ENCODE measurements around the gene BEAN1.
"Not testable (repeated sequence)": the region's sequence is repeated elsewhere in the genome, so short reads cannot be mapped to it uniquely, and the experiment has no call there.

BEAN1 gene

GRCh38 chr16:66487580-66488275 is 60.6 kb downstream of the BEAN1 start:
- H3K27me3 Mint-ChIP-seq, result no peaks in the 10 kb centered on the region
- H3K4me1 Mint-ChIP-seq (ENCODE audit: low read depth in 2 of 2), result peaks cover 15 to 16% of the 10 kb centered on the region in 2 donors
- no peaks in the 10 kb centered on the region for H3K9me3 Mint-ChIP-seq
- no peak for DNase-seq
- H3K27ac Mint-ChIP-seq, result peak overlapping the region; percentile 36 to 55
- H3K4me3 Mint-ChIP-seq, result no peak overlapping the region
- H3K36me3 Mint-ChIP-seq (ENCODE audit: insufficient read depth), result peaks cover 15% of the 10 kb centered on the region
- no peak for ATAC-seq (replicated peaks)

DNA sequence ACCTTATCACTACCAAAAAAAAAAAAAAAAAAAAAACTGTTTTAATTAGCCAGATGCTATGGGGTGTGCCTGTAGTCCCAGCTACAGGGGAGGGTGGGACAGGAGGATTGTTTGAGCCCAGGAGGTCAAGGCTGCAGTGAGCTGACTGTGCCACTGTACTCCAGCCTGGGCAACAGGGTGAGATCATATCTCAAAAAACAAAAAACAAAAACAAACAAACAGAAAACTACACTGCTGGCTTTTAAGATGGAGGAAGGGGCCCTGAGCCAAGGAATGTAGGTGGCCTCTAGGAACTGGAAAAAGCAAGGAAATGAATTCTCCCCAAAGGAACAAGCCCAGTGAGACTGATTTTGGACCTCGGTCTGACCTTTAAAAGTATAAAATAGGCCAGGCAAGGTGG is 61.4 kb downstream of the BEAN1 start:
- peak overlapping the region in 1 of 2 donors; percentile 36 for H3K27ac Mint-ChIP-seq
- no peak for ATAC-seq (replicated peaks)
- peaks cover 15% of the 10 kb centered on the region for H3K36me3 Mint-ChIP-seq (ENCODE audit: insufficient read depth)
- no peaks in the 10 kb centered on the region for H3K9me3 Mint-ChIP-seq
- no peak overlapping the region for H3K4me3 Mint-ChIP-seq
- H3K4me1 Mint-ChIP-seq (ENCODE audit: low read depth in 2 of 2), result peaks cover 13 to 14% of the 10 kb centered on the region in 2 donors
- H3K27me3 Mint-ChIP-seq, result no peaks in the 10 kb centered on the region
- no peak for DNase-seq

GRCh38 chr16:66489385-66489784 is 62.3 kb downstream of the BEAN1 start:
- no peak for DNase-seq
- Mint-ChIP-seq H3K36me3 (ENCODE audit: insufficient read depth) (peaks cover 15% of the 10 kb centered on the region), H3K9me3 (no peaks in the 10 kb centered on the region), H3K27me3 (no peaks in the 10 kb centered on the region), H3K27ac (no peak overlapping the region), H3K4me3 (no peak overlapping the region), H3K4me1 (ENCODE audit: low read depth in 2 of 2) (peaks cover 4 to 5% of the 10 kb centered on the region in 2 donors)
- ATAC-seq (replicated peaks), result no peak

GRCh38 chr16:66489818-66490217 is 62.7 kb downstream of the BEAN1 start:
- Mint-ChIP-seq H3K36me3 (ENCODE audit: insufficient read depth) (peaks cover 15% of the 10 kb centered on the region), H3K9me3 (no peaks in the 10 kb centered on the region), H3K27me3 (no peaks in the 10 kb centered on the region), H3K4me1 (ENCODE audit: low read depth in 2 of 2) (peaks cover 3 to 5% of the 10 kb centered on the region in 2 donors), H3K27ac (no peak overlapping the region), H3K4me3 (no peak overlapping the region)
- ATAC-seq (replicated peaks) (no peak), DNase-seq (no peak)

DNA sequence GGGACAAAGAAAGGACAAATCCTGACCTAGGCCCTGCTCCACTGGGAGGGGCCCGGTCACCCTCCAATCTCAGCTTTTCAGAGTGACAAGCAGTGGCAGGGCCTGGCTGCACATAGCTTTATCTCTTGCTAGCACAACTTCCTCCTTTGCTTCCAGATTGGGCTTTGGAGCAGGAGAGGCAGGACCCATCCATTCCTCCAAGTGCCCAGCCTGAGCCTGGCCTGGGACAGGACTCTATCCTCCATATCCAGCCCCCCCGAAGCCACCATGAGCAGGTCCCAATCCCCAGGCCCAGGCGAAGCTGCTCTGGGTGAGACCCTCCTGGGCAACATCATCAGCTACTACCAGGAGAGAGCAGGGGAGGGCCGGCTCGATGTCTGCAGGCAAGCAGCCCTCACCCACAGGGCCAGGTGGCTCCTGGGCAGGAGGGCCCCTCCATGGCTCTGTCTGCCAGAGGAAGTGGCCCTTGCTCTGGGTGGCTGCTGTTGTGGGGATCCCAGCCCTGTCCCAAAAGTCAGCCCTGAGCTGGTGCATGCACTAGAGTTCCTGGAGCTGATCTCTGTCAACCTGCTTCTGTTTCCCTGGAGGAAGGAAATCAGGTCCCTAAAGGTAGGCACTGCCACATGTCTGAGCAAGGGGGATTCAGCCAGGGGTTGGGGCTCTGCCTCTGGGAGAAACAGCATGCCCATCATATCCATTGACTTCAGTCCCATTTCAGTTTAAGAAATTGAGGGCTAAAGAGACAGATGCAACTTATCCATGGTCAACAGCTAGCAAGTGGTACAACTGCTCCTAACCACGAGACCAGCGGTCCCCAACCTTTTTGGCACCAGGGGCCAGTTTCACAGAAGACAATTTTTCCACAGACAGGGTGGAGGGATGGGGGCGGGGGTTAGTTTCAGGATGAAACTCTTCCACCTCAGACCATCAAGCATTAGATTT is 64.0 kb downstream of the BEAN1 start:
- Mint-ChIP-seq H3K27ac (peak overlapping the region; percentile 78 to 84), H3K4me3 (peak overlapping the region in 1 of 2 donors; percentile 54), H3K27me3 (no peaks in the 10 kb centered on the region), H3K9me3 (no peaks in the 10 kb centered on the region), H3K4me1 (ENCODE audit: low read depth in 2 of 2) (peaks cover 2 to 3% of the 10 kb centered on the region in 2 donors), H3K36me3 (ENCODE audit: insufficient read depth) (peaks cover 15% of the 10 kb centered on the region)
- DNase-seq (no peak), ATAC-seq (replicated peaks) (no peak)

DNA sequence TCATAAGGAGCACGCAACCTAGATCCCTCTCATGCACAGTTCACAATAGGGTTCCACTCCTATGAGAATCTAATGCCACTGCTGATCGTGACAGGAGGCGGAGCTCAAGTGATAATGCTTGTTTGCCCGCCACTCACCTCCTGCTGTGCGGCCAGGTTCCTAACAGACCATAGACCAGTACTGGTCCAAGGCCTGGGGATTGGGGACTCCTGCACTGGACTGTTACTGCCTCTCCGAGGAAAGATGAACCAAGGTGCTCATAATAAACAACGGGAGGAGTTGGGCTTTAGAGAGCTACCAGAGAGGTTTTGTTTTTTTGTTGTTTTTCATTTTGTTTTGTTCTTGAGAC is 64.6 kb downstream of the BEAN1 start:
- ATAC-seq (replicated peaks), result no peak
- H3K4me3 Mint-ChIP-seq, result no peak overlapping the region
- no peaks in the 10 kb centered on the region for H3K27me3 Mint-ChIP-seq
- DNase-seq, result no peak
- H3K36me3 Mint-ChIP-seq (ENCODE audit: insufficient read depth), result peaks cover 15% of the 10 kb centered on the region
- H3K9me3 Mint-ChIP-seq, result no peaks in the 10 kb centered on the region
- H3K4me1 Mint-ChIP-seq (ENCODE audit: low read depth in 2 of 2), result peaks cover 2 to 3% of the 10 kb centered on the region in 2 donors
- H3K27ac Mint-ChIP-seq, result no peak overlapping the region

DNA sequence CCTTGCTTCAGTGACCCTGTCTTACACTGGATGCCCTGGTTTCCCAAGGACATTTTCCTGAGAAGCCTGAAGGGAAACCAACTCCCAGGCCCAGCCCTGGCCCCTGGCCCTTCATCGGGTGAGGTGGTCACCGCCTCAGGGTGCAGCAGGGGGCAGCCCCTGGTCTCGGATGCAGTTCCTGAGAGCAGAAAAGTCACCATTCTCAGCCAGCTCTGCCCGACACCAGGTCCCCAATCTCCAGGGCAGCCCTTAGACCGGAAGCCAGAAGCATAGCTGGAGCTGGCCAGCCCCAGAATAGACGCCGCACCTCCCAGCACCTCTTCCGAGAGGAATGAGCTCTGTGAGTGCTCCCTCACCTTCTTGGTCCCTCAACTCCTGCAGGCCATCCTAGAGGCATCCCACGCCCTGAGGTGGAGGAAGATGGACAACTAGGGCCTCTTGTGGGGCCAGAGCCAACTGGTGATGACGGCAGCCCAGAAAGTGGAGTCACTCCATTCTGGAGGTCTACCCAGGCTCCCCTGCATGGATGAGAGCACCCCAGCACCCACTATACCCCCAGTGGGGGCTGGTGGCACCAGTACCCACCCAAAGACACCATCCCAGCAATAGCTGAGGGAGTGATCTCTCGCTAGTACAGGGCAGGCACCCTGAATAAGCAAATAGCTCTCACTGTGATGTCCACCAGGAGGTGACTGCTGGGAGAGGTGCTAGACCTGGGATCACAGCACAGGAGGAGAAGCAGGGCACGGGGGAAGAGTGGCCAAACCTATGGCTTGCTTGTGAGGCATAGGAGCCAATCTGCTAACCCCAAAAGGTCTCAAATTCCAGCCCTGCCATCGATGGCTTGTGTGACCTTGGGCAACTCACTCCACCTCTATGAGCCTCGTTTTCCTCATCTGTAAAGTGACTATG is 66.7 kb downstream of the BEAN1 start:
- Mint-ChIP-seq H3K27me3 (no peaks in the 10 kb centered on the region), H3K4me3 (no peak overlapping the region), H3K4me1 (ENCODE audit: low read depth in 2 of 2) (peaks cover 2 to 4% of the 10 kb centered on the region in 2 donors), H3K27ac (no peak overlapping the region), H3K36me3 (ENCODE audit: insufficient read depth) (peaks cover 15% of the 10 kb centered on the region), H3K9me3 (no peaks in the 10 kb centered on the region)
- no peak for DNase-seq
- no peak for ATAC-seq (replicated peaks)

DNA sequence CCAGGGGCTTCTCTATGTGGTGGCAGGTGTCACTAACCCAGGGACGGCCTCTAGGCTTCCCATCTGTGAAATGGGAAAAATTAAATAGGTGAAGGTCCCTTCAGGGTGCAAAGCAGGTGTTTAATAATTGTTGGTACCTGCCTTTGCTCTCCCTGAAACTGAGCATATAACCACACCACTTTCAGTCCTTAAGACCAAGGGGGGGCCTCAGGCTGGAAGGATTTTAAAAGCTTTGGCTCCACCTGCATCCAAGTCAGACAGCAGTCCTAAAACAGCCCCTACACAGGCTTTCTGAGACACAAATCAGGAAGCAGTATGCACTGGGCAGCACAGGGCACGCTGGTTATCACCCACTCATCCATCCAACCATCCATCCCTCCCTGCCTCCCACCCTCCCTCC is 67.8 kb downstream of the BEAN1 start:
- Mint-ChIP-seq H3K4me1 (ENCODE audit: low read depth in 2 of 2) (peaks cover 2 to 5% of the 10 kb centered on the region in 2 donors), H3K9me3 (no peaks in the 10 kb centered on the region), H3K36me3 (ENCODE audit: insufficient read depth) (peaks cover 12% of the 10 kb centered on the region), H3K4me3 (no peak overlapping the region), H3K27ac (peak overlapping the region; percentile 23 to 62), H3K27me3 (no peaks in the 10 kb centered on the region)
- DNase-seq (no peak), ATAC-seq (replicated peaks) (no peak)

DNA sequence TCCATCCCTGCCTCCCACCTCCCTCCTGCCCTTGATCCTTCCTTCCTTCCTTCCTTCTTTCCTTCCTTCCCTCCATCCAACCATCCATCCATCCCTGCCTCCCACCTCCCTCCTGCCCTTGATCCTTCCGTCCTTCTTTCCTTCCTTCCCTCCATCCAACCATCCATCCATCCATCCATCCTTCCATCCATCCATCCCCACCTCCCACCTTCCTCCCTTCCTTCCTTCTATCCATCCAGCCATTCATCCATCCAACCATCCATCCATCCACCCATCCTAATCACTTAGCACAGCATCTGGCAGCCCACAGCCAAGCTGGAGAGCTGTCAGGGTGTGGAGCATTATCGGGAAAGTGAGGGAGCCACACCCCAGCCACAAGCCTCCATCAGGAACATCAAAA is 68.3 kb downstream of the BEAN1 start:
- ATAC-seq (replicated peaks) (no peak), DNase-seq (no peak)
- Mint-ChIP-seq H3K9me3 (no peaks in the 10 kb centered on the region), H3K36me3 (ENCODE audit: insufficient read depth) (peaks cover 9% of the 10 kb centered on the region), H3K27me3 (no peaks in the 10 kb centered on the region), H3K4me1 (ENCODE audit: low read depth in 2 of 2) (peaks cover 2 to 5% of the 10 kb centered on the region in 2 donors), H3K4me3 (no peak overlapping the region), H3K27ac (peak overlapping the region in 1 of 2 donors; percentile 23)

- H3K4me1 Mint-ChIP-seq (ENCODE audit: low read depth in 2 of 2); H3K36me3 Mint-ChIP-seq (ENCODE audit: insufficient read depth); H3K27ac Mint-ChIP-seq; H3K4me3 Mint-ChIP-seq; DNase-seq; H3K27me3 Mint-ChIP-seq; H3K9me3 Mint-ChIP-seq; ATAC-seq (replicated peaks): not testable (repeated sequence)
Observed at GRCh38 chr16:66496226-66496625, 69.1 kb downstream of the BEAN1 start.

GRCh38 chr16:66497921-66498320 is 70.8 kb downstream of the BEAN1 start:
- H3K36me3 Mint-ChIP-seq (ENCODE audit: insufficient read depth); ATAC-seq (replicated peaks); H3K27ac Mint-ChIP-seq; H3K4me3 Mint-ChIP-seq; H3K27me3 Mint-ChIP-seq; H3K4me1 Mint-ChIP-seq (ENCODE audit: low read depth in 2 of 2); DNase-seq; H3K9me3 Mint-ChIP-seq: not testable (repeated sequence)

- DNase-seq; ATAC-seq (replicated peaks); H3K36me3 Mint-ChIP-seq (ENCODE audit: insufficient read depth); H3K4me3 Mint-ChIP-seq; H3K4me1 Mint-ChIP-seq (ENCODE audit: low read depth in 2 of 2); H3K27me3 Mint-ChIP-seq; H3K9me3 Mint-ChIP-seq: not testable (repeated sequence)
- H3K27ac Mint-ChIP-seq, result peak overlapping the region in 1 of 2 donors; percentile 60
Observed at GRCh38 chr16:66501563-66501962, 74.5 kb downstream of the BEAN1 start.
